NCI-H2081 (cell line): ENCODE measurements around the gene IQCE.
"Not testable (repeated sequence)": the region's sequence is repeated elsewhere in the genome, so short reads cannot be mapped to it uniquely, and the experiment has no call there.

Source experiments
- DNase-seq, 2 experiments: peaks; one replicate each; lab custom pipeline; 2025; lab: John Stamatoyannopoulos, UW

IQCE gene

DNA sequence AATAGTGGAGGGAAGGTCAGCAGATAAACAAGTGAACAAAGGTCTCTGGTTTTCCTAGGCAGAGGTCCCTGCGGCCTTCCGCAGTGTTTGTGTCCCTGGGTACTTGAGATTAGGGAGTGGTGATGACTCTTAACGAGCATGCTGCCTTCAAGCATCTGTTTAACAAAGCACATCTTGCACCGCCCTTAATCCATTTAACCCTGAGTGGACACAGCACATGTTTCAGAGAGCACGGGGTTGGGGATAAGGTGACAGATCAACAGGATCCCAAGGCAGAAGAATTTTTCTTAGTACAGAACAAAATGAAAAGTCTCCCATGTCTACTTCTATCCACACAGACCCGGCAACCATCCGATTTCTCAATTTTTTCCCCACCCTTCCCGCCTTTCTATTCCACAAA, 25.2 kb upstream of the IQCE start:
- DNase-seq = not testable (repeated sequence)

DNA sequence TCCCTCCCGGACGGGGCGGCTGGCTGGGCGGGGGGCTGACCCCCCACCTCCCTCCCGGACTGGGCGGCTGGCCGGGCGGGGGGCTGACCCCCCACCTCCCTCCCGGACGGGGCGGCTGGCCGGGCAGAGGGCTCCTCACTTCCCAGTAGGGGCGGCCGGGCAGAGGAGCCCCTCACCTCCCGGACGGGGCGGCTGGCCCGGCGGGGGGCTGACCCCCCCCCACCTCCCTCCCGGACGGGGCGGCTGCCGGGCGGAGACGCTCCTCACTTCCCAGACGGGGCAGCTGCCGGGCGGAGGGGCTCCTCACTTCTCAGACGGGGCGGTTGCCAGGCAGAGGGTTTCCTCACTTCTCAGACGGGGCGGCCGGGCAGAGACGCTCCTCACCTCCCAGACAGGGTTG, 24.6 kb upstream of the IQCE start:
- DNase-seq = not testable (repeated sequence)

- DNase-seq = peak in 1 of 2 experiments; percentile 32
Measured at GRCh38 chr7:2535872-2536627, 22.7 kb upstream of the IQCE start.

DNA sequence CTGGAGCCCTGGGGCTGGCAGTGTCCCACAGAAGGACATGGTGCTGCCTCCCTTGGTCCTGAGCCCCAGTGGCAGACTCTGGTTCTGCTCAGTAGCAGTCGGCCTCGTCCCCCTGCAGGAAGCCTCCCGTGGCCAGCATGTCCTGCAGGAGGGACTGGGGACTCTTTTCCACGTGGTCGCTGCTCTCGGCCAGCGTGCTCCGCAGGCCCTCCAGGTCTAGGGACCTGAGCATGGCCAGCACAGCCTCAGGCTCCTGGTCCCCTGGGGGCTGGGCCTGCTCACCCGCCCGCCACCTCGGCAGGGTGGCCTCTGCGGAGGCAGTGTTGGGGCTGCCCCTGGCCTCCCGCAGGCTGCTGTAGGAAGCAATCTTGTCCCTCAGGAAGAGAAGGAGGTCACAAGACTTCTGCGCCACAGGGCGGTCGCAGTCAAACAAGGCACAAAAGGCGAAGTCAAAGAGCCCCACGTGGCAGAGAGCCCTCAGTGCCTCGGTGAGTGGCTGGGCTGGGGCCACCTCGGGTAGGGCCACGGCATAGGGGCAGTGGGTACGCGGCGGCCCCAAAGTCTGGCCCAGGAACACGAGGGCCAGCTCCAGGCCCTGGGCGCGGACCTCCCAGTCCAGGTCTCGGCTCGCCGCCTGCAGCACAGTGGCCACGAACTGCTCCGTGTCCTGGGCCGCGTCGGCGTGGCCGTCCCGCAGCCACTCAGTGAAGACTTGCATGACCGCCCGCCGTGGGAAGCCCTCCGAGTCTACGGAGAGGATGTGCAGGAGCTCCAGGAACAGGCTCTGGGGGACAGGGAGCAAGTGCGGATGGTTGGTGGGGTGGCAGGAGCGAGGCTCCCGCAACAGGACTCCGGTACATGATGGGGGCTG, 20.6 kb upstream of the IQCE start:
- no peak for DNase-seq

GRCh38 chr7:2539031-2539911, 19.5 kb upstream of the IQCE start:
- DNase-seq = no peak

DNA sequence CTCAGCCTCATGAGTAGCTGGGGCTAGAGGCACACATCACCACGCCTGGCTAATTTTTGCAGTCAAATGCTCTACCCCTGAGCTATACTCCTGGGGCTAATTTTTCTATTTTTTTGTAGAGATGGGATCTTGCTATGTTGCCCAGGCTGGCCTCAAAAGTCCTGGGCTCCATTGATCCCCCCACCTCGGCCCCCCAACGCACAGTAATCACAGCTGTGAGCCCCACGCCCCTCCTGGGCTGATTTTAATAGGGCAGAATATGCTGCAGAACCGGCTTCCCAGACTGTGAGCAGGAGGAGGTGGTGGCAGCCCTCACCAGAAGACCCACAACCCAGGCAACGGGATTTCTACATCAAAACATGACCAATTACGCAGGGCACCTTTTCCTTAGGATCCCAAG, 18.6 kb upstream of the IQCE start:
- DNase-seq = no peak

DNA sequence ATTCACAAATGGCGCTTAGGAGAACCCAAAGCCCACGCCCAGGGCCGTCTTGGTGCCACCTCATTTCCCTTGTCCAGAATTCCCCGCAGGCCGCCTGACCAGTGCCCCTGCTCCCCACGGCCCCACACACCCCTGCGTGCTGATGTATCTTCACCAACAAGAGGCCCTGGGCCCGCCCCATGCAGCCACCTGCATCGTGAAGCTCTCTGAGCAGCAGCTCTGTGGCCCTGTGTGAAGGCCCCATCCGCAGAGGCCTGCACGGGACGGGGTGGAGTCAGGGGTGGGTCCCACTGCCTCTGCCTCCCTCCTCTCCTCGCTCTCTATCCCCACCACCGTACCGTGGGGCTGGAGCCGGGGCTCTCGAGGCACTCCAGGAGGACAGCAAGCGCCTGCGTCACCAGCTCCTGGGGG, 18.1 kb upstream of the IQCE start:
- no peak for DNase-seq

DNA sequence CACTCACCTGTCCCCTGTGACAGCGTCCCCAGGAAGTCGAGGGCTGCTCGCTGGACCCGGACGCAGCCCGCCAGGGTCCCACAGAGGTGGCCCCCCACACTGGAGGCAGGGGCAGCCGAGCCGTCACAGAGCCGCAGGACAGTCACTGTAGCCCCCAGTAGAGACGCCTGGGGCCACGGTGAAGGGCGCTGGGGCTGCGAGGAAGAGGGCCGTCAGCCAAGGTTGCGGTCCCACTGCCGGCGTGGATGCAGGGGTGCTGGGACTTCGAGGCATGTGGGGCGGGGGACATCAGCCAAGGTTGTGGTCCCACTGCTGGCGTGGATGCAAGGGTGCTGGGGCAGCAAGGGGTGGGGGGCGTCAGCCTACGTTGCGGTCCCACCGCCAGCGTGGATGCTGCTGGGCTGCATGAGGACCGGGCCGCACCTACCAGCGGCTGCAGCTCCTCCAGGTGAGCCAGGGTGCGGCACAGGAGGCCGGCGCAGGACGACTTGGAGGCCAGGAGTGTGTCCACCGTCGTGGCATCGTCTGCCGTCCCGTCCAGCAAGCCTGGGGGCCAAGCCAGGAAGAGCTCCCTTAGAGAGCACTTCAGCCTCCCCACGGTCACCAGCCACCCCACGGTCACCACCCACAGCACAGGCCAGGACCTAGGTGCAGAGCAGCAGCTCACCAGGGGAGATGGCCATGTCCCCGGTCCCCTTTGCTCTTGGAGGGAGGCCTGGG, 17.3 kb upstream of the IQCE start:
- DNase-seq = no peak

- DNase-seq = no peak
Measured at GRCh38 chr7:2542011-2542915, 16.5 kb upstream of the IQCE start.

DNA sequence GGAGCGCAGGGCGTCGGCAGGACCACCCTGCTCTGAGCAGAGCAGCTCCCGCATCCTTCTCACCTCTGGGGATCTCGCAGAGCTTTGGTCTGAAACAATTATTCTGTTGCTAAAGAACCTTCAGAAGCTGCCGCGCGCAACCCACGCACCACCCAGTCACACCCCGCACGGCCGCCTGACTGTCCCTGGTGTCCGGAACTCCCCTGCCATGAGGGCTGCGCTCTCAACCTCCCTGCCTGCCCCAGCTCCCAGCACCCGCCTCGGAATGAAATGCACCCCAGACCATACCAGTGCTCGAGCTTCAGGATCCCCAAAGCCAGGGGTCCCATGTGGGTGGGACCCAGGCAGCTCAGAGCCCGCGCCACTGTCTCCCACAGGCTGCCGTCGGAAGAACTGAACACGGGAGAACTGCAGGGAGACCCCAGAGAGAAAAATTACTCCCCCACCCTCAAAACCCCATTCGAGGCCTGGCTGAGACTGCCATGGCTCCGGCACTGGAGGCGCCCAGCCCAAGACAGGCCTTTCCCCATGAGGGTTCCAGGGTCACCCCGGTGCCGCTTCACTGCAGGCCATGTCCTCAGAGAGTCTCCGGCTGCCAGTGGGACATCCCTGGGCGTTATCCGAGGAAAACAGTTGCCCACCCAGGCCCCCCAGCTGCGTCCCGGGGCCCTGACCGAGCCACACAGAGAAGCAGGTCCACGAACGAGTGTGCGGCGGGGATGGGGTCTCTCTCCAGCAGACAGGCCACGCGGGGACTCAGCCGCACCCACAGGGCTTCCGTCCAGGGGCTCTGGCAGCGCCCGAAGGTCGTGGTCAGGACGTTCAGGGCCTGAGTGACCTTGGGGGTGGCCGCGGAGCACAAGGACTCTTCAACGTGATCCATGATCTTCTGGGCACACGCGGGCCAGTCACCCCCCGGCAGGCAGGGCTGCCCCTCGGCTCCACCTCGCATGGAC, 15.6 kb upstream of the IQCE start:
- no peak for DNase-seq

DNA sequence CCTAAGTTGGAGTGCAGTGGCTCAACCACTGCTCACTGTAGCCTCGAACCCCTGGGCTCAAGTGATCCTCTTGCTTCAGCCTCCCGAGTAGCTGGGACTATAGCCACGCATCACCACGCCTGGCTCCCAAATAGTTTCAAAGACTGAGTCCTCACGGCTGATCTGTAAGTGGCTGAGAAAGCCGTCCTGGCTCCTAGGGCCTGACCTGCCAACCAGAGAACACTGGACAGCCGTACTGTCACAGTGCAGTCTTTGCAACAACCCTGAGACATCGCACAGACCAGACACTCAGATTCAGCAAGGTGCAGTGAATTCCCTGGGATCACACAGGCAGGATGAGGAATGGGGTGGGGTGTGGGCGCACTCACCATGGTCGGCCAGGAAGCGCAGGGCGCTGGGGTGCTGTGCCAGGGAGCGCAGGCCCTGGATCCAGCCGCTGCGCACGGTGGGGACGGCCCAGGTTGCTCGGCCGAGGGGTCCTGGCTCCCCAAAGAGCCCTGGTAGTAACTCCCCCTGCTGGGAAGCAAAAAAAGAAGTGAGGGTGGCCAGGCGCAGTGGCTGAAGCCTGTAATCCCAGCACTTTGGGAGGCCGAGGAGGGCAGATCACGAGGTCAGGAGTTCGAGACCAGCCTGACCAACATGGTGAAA, 14.1 kb upstream of the IQCE start:
- DNase-seq = no peak

DNA sequence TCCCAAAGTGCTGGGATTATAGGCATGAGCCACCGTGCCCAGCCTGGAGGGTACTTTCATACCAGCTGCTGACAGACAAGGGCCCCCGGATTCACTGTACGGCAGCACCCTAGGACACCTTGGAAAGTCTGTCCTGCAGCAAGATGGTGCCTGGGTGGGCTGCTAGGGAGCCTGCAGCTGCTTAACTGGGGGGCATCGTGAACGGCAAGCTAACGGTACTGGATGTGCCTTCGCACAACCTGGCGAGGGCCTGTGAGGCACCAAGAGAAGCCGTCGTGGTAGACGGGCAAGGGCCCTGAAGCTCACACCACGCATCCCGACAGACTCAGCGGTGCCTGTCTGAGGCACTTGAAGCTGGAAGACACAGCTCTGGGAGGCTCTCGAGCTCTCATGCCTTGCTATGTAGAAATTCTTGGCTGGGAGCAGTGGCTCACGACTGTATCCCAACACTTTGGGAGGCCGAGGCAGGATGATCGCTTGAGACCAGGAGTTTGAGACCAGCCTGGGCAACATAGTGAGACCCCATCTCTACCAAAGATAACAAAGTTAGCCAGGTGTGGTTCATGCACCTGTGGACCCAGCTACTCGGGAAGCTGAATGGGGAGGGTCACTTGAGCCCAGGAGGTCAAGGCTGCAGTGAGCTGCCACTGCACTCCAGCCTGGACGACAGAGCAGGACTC, 12.9 kb upstream of the IQCE start:
- no peak for DNase-seq

GRCh38 chr7:2546776-2547586, 11.8 kb upstream of the IQCE start:
- DNase-seq = no peak

DNA sequence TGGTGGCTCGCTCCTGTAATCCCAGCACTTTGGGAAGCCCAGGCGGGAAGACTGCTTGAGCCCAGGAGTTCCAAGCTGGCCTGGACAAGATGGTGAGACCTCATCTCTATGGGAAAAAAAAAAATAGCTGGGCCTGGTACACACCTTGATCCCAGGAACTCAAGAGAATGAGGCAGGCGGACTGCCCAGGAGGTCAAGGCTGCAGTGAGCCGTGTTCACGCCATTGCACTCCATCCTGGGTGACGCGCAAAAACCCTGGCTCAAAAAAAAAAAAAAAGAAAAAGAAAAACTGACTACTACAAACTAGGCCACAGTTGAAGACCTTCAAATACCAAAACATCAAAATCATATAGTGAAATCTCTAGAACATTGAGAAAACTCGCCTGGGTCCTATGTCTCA, 7.4 kb upstream of the IQCE start:
- no peak for DNase-seq

- DNase-seq = no peak
Measured at GRCh38 chr7:2553108-2553507, 5.7 kb upstream of the IQCE start.

DNA sequence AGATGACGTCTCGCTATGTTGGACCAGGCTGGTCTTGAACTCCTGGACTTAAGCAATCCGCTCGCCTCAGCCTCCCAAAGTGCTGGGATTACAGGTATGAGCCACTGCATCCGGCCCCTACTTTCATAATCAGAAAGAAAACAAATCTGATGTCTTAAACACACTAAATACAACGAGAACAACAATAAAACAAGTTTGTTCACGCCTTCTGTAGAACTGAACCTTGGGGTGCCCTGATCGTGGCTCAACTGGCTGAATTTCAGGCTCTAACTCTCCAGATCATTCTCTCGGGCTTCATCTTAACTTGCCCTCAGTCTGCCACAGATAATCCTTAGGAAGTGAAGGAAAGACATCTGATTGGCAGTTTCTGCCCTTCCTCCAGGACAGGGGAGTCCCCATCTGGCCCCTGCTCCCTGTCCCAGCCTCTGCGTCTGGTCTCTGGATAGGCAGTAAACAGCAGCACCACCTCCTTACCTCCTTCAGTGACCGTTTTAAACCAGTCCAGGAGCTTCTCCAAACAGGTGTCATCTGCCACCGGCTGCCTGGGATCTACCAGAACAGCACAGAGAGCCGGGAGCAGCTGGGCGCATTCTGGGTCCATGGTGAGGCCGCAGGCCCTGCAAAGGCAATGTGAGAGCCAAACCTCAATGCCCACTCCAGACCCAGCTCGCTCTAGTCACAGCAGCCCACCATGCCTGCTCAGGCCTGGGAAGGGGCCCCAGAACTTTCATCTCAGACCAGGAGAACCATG, 4.8 kb upstream of the IQCE start:
- peak in 1 of 2 experiments; percentile 21 for DNase-seq

DNA sequence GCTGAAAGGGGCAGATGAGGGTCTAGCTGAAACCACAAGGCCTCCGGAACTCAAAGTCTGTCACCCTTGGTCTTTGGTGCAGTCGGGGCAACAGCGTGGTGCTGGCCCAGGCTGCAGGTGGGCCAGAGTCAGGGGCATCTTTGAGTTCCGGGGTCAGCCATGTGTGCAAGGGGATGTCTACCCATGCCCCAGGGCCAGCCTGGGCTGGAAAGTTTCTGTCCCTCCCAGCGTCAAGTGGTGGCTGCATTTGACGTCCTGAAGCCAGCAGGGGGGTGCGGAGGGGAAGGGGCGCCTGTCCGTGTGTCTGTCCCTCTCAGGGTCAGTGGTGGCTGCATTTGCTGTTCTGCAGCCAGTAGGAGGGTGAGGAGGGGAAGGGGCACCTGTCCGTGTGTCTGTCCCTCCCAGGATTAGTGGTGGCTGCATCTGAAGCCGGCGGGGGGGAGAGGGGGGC, 4.1 kb upstream of the IQCE start:
- no peak for DNase-seq
